ENCODE data around the gene POC1A.

Gene POC1A

GRCh38 chr3:52154135-52155094, at the start of gene POC1A:
TSS of gene POC1A (minus strand) at chr3:52154423. CDS start at chr3:52154372, 51 bp downstream.
- peak; percentile 56 to 97 (median 92) for DNase-seq

DNA sequence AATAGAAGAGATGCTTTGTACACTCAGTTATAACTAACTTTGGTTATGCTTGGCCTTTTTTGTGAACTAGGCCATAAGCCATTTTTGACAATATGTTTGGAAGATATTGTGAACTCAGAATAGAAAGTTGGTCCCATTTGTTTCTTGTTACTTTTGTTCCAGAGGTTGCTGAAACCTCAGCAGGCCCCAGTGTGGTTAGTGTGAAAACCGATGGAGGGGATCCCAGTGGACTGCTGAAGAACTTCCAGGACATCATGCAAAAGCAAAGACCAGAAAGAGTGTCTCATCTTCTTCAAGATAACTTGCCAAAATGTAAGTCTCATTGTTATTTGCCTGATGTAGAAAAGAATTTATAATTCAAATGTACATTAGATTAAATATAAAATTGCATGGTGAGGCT, 49.5 kb upstream of the POC1A start:
- DNase-seq, result no peak

- peak in 3 of 14 donors; percentile 23 to 96 (median 29) for DNase-seq
Observed at GRCh38 chr3:52202384-52203077, 48.3 kb upstream of the POC1A start.

DNA sequence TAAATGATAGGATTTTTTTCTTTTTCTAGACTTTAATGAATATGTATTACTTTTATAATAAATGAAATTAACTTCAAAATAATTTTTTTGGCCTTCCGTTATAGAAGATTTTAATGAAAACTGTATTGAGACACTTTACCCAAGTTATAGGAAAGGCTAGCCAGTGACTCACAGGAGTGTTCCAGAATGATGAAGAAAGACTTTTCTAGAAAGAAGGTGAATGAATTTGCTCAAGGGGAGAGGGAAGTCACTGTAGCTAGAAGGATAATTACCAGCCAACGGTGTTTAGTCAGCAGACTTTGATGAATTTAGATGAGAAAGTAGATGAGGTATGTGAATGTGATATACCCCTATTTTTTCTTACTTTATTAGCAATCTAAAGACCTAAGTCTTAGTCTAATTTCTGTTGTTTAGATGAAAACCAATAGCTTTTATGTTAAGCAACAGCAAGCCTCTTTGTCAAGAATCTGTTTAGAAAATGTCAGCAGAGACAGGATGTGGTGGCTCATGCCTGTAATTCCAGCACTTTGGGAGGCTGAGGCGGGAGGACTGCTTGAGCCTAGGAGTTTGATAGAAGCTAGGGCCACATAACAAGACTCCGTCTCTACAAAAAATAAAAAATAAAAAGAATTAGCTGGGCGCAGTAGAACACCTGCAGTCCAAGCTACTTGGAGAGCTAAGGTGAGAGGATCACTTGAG, 46.9 kb upstream of the POC1A start:
- DNase-seq, result no peak

- no peak for DNase-seq
Observed at GRCh38 chr3:52198643-52199608, 44.7 kb upstream of the POC1A start.

DNA sequence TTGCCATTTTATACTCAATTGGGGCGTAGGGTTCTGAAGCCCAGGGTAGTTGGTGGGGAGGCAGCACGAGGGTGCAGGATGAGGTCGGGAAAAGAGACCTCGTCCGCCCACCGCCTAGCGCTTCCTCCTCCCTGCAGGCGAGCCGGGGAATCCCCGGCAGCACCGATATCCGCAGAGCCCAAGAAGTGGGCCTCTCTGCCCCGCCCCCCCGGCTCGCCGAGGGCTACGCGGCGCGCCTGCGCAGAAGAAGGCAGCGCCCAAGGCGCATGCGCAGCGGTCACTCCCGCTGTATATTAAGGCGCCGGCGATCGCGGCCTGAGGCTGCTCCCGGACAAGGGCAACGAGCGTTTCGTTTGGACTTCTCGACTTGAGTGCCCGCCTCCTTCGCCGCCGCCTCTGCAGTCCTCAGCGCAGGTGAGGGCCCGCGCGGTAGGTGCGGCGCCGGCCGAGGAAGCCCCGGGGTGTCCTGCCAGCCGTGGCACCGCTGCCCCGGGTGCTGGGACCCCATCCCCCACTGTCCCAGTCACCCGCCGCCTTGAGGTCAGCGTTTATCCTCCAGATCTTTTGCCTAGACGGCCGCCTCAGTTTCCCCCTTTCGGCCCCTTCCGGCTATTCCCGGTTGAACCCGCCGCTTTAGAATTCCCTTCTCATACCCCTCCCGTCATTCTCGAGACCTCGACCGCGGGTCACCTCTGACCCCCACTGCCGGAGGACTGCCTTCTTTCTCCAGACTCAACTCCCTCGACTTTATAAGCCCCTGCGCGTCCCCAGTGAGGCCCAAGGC, 43.8 kb upstream of the POC1A start, which contains the start of gene ALAS1:
Gene ALAS1, plus strand, starts transcription at position 319 of the 784 bp plus-strand sequence. CDS start 1,082 bp downstream, outside the sequence.
- peak in 13 of 14 donors; percentile 68 to 95 (median 85) for DNase-seq

DNA sequence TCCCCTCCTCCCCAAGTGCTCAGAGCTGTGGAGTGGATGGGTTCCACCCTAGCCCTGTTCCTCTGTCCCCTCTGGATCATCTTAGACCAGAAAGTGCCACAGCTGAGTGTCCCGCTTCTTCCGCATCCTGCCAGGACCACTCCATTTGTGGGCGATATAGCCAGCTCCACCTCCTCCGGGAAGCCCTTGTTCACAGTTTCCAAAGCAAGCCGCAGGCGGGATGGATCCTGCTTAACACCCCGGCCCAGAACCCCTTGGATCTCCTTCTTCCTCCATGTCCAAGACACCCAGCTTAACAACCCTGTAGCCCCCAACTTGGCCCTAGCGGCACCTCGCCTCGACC, 43.2 kb upstream of the POC1A start:
- no peak for DNase-seq

DNA sequence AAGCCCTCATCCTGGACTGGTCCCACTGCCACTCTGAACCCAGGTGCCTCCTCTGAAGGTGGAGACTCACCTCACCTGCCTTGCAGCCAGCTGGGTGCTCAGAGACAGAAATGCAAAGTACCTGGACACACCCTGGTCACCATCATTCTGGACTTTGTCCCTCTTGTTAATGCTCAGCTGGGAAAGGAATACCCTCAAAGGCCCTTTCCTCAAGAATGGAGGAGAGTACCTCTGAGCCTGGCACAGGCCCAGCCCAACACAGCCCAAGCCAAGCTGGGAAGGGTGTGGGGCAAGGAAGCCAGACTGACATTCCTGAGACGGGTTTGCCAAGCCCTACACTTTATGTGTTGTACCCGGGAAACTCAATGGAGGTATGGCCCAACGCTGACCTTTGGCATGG, 42.8 kb upstream of the POC1A start:
- DNase-seq, result no peak

DNA sequence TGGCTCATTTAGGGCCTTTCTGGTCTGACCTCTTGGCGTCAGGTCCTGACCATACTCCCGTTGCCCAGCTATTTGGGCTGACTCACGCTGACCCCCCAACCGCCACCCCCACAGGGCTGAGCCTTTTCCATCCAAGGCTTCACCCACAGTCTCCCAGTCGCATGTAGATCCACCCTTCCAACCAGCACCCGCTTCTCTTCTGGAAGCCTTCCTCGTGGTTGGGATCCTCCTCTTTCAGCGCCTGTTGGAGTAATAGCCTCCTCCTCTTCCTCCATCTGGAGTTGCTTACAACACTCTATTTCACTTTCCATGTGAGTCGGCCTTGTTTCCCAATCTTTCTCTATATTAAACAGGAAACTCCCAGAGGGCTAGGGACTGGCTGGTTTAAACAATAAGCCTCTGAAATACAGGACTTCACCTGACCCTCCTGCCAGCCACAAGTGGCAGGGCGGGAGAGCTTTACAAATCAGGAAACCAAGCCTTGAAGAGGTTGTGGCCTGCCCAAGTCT, 41.7 kb upstream of the POC1A start:
- DNase-seq, result no peak

DNA sequence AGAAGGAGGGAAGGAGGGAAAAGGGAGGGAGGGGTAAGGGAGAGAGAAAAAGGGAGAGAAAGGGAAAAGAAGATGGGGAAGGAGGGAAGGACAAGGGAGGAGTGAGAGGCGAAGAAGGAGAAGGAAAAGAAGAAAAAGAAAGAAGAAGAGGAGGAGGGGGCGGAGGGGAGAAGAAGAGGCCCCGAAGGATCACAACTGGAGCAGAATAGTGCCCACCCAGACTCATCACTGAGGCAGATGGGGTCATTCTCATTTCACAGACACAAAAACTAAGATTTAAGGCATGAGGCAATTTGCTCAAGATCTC, 41.0 kb upstream of the POC1A start:
- DNase-seq, result no peak

DNA sequence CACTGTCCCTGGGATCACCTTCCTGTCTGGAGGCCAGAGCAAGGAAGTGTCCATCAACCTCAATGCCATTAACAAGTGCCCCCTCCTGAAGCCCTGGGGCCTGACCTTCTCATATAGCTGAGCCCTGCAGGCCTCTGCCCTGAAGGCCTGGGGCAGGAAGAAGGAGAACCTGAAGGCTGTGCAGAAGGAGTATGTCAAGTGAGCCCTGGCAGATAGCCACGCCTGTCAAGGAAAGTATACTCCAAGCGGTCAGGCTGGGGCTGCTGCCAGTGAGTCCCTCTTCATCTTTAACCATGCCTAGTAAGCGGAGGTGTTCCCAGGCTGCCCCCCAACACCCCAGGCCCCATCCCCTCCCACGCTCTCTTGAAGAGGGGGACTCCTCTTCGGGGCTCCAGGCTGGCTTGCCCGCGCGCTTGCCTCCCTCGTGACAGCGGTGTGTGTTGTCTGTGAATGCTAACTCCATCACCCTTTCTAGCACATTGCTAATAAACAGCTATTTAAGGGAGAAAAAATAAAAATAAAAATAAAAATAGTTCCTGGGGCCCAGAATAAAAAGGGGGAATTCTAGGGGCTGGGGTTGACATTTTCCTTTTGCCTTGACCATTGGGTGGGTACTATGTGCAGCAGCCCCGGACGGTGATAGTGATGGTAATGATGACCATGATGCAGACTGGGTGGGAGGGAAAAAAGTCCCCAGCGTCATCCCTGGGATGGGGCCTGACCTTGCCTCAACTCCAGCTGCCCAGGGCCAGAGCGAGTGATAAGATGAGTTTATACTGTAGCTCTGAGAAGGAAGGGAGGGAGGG, 40.5 kb upstream of the POC1A start:
- DNase-seq, result no peak

DNA sequence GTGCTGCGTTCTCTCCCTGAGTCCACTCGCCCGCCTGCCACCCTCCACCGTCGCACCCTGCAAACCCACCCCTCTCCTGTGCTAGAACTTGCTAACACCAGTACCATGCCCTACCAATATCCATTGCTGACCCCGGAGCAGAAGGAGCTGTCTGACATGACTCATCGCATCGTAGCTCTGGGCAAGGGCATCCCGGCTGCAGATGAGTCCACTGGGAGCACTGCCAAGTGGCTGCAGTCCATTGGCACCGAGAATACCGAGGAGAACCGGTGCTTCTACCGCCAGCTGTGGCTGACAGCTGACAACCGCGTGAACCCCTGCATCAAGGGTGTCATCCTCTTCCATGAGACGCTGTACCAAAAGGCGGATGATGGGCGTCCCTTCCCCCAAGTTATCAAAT, 38.8 kb upstream of the POC1A start:
- peak in 8 of 14 donors; percentile 23 to 87 (median 30) for DNase-seq

DNA sequence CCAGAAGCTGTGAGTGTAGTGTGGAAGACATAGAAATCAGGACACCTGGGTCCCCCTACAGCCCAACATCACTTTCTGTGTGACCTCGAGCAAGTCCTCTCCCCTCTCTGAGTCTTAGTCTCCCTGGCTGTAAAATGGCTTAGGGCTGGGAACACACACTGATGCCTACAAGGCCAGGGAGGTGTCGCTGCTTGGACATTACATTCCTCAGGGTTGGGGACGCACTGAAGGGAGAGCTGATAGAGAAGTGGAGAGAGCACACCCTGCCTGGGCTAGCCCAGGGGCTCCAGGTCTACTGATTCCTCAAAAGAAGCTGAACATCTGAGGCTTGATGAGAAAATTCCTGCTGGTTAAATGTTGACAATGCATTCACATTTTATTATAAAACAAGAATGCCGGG, 37.4 kb upstream of the POC1A start:
- DNase-seq, result no peak

DNA sequence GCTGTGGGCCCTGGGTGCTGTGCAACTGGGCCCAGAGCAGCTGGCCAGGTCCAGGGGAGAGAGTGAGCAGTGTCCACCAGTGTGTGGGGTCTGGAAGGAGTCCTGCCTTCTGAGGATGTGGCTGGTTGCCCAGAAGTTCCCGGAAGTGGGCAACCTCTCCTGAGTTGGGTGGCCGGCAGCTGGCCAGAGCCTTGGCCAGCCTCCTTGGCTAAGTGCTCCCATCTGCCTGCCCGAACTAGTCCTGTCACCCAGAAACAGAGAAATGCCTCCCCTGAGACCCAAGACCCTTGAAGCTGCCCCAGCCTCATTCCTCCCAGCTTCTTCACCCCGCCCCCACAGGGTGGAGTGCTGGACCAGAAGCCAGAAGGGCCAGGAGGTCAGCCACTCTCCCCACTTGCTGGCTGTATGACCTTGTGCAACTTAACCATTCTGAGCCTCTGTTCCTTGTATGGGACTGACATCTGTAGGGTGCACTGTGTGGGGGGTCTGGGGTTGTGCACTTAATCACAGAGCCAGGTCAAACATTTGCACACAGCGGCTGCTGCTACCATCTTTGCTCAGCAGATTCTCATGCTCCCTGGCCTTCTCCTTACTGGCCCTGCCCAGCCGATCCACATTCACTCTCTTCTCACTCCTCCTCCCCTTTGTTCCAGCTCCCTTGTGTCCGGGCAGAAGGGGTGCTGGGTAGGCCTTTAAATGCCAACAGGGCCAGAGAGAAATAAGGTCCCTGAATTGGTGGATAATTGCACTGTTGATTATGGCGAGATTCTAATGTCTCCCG, 36.3 kb upstream of the POC1A start:
- DNase-seq, result peak in 9 of 14 donors; percentile 20 to 84 (median 56)

GRCh38 chr3:52188556-52188955, 34.3 kb upstream of the POC1A start:
- DNase-seq, result no peak

DNA sequence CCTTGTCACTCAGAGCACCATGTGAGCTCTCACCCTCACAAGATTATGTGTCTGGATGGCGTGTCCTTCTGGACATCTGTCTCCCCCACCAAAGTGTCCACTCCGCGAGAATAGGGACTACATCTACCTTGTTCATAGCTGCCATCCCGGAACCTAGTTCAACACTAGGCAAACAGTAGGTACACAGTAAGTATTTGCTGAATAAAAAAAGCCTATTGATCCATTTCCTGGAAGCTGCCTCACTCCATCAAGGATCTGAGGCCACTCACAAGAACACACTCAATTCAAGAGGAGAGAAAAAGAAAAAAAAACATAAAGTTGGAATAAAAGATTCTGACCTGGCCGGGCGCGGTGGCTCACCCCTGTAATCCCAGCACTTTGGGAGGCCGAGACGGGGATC, 32.5 kb upstream of the POC1A start:
- DNase-seq, result no peak

DNA sequence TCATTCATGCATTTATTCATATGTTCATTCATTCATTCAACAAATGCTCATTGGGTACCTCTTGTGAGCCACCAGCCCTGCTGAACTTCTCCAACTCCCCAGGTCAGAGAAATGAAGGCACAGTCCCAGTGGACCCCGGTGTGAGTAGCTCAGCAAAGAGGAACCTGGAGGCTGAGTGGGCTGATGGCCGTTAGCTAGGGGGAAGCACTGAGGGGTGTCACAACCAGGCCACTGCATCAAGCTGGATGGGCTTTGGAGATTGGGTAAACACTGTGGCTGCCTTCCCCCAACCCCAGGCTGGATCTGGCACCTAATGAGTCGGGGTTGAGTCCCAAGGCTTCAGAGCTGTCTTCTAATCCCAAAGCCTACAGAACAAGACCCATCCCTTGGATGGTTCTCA, 31.6 kb upstream of the POC1A start:
- no peak for DNase-seq

- no peak for DNase-seq
Observed at GRCh38 chr3:52185311-52185710, 31.1 kb upstream of the POC1A start.

- DNase-seq, result no peak
Observed at GRCh38 chr3:52184690-52185089, 30.5 kb upstream of the POC1A start.

All from C1 segment of cervical spinal cord (tissue), 14 donors.